Stimulated activated CD8-positive, alpha-beta memory T cell treated with anti-CD3 and anti-CD28 coated beads, Interleukin-15, amount 100 ng/mL, for 1 hour (primary cell): ENCODE results near the gene ATP11C.
"Not testable (repeated sequence)": the region's sequence is repeated elsewhere in the genome, so short reads cannot be mapped to it uniquely, and the experiment has no call there.

Experiments used
- DNase-seq: peaks from one replicate; pipeline ENCODE4 v3.0.0-alpha.2; 2020; ENCODE audit warnings: low read depth

The ATP11C gene

DNA sequence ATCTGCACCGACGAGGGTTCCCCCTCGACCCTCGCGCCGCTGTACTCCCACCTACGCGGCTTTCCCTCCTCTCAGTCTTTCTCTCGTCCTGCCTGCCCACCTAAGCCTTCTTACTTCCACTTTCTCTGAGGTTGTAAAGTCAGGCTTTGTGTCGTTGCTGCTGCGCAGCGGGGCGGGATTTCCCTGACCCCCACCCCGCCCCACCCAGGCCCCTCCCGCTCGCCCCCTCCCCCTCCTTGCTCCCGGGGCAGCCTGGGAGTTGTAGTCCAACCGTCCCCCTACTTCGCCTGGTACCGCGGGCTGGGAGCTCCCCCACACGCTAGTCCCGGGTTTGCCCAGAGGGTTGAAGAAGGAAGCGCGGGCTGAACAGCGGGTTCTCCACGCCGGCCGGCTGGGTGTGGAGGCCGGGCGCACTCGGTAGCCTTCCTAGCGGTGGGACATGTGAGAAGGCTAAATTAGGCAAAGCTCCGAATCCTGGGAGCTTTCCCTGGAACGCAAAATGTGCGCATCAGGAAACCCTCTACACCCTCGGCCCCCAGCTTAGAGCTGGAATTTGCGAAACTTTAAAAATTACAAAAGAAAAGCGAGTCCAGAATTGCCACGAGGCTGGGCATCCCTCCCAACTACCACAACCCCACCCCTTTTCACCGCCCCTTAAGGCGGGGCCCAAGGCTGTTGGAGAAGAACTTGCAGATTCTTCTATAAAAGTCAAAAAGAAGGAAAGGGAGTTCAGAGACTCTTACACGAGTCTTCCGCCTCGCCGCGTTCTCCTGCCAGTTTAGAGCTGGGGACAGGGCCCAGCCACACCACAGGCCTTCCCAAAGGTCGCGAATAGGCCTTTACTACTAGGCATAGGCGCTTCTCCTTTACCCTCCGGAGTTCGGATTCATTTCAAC is at the start of gene ATP11C:
TSS of gene ATP11C (minus strand) at position 153 of the 896 bp plus-strand sequence. CDS start 1,011 bp downstream, outside the sequence.
- DNase-seq: peak; percentile 64

DNA sequence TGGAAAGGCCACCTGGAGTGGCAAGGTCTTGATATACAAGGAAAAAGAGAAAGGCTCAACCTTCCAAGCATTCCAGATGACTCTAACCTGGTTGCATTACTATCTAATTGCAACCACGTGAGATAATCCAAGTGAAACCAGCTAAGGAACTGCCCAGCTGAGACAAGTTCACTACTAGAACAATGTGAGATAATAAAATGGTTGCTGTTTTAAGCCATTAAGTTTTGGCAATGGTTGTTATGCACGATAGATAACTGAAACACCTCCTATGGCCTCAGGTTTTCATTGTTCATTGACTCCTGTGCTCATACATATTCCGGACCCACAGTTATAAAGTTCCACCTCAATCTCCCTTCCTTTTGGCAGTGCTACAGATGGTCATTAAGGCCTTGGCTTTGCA is 41.6 kb upstream of the ATP11C start:
- DNase-seq: no peak

DNA sequence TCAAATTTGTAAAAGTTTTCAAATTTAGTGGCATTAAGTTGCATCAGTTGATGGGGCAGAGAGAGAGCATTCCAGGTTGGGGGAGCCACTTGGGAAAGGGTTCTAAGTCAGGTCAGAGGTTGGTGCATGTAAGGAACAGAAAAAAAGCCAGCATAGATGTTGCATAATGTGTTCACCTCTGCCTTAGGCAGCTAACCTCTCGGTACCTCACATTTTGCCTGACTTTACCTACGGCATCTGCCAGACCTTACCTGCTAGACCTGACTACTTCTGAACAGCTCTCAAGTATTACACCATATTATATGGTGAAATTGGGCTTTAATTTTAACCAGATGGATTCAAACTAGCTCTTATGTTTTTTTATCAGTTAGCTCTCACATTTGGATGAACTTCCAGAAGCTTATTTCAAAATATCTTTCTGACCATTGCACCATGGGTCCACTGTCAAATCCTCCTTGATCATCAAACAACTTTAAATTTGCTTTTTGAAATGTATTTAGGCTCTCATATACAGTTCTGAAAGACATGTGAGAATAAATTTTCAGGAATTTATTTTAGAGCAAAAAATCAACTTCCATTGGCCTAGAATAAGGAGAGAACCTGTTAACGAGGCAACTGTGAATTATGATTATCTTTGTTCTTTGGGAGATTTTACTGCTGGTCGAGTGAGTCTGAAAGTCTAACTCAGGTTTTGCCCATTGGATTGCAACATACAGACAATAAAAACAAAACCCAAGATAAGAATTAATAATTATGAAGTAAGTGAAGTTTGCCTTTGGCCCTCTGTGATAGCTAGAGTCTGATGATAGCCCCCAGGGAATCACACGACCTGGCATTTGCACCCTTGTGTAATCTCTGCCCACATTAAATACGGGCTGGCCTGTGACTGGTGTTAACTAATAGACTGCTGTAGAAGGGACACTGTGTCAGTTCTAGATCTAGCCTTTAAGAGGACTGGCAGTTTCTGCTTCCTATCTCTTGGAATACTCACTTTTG is 40.1 kb upstream of the ATP11C start:
- DNase-seq: no peak

DNA sequence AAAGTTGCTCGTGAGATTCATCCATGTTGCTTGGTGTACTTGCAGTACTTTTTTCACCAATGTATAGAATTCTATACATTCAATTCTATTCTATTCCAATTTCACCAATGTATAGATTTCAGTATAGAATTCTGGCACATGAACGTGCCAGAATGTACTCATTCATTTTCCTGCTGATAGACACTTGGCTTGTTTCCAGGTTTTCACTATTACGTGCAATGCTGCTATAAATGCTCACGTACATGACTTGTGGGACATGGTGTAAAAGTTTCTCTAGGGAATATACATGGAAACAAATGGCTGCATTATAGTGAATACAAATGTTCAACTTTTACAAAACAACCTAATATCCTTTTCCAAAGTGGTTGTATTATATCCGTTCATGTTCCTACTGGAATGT is 39.3 kb upstream of the ATP11C start:
- no peak for DNase-seq

DNA sequence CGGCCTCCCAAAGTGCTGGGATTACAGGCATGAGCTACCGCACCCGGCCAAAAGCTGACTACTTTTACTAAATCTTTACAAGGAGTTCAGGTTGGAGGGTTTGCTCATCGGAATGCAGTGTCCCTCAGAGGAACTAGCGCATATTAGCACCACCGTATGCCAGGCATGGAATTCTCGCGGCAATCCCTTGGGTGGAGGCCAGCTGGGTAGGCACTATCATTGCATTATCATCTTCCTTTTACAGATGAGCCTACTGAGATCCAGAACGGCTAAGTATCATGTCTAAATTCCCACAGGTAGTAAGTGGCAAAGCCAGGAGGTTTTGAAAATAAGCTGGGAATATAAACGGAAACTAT is 38.5 kb upstream of the ATP11C start:
- no peak for DNase-seq

DNA sequence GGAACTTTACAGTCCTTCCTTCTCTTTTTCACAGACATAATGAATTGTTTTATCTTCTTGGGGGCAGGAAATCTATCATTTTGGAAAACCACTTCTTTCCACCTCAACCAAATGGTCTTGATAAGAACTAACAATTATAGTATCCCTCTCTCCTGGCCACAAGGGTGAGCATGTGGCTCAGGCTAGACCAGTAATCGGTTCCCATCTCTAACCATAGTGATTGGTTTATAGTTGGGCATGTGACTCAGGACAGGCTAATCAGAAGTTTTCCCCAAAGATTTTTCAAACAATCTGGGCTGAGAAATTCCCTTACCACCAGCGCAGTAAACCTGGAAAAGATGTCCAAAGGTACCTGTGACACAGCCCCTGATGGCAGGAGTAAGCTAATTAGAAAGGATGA is 36.4 kb upstream of the ATP11C start:
- no peak for DNase-seq

DNA sequence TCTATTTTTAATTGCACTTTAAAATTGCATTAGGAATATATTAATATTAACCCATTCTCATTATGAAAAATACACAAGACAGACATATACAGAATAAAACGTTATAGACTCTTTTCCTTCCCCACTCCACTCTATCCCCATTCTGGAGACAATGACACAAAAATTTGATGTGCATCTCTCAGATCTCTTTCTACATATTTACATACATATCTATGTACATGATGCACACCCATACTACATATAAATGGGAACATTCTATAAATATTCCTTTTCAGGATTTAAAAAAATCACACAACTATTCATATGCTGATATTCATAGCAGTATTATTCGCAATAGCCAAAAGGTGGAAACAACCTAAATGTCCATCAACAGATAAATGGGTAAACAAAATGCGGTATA is 34.9 kb upstream of the ATP11C start:
- DNase-seq: no peak

DNA sequence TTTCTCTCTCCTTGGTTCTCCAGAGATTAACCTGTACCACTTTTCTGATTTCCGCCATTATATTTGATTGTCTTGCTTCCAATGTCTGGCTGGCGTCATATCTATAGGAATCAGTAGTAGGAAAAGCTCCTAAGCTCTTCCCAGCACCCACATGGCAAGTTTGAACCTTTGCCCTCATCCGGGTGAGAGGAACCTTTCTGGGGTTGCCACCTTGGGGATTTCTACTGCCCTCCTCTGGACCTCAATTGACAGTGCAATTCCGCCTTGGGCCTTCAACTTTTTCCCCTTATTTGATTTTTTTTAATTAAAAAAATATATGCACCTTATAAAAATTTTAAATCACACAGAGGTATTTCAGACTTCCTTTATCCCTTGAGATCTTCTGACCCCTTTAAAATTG is 34.4 kb upstream of the ATP11C start:
- DNase-seq: no peak

DNA sequence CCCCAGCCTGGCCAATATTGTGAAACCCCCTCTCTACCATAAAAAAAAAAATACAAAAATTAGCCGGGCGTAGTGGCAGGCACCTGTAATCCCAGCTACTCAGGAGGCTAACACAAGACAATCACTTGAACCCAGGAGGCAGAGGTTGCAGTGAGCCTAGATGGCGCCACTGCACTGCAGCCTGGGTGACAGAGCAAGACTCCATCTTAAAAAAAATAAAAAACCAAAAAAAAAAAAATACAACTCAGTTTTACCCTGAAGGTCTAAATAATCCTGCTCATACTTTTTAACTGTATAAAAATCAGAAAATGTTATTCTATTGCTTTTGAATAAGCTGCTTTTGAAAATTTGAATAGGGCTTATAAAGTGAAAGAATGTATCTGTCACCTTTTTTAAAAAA is 33.3 kb upstream of the ATP11C start:
- not testable (repeated sequence) for DNase-seq

DNA sequence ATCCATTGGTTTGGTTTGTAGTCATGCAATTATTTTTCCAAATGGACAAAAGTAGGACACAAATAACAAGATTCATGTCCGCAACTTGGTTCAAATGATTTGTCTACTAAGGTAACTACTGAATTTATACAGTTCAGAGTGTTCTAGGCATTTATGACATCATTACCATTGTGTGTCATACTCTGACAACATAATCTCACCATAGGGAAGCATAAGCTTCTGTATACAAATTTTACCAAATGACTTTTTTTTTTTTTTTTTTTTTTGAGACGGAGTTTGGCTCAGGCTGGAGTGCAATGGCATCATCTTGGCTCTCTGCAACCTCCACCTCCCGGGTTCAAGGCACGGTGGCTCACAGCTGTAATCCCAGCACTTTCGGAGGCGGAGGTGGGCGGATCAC is 32.6 kb upstream of the ATP11C start, which contains the start of gene CXorf66:
TSS of gene CXorf66 (minus strand) at position 101 of the 400 bp plus-strand sequence. CDS start at position 76, 25 bp downstream.
- DNase-seq: no peak

DNA sequence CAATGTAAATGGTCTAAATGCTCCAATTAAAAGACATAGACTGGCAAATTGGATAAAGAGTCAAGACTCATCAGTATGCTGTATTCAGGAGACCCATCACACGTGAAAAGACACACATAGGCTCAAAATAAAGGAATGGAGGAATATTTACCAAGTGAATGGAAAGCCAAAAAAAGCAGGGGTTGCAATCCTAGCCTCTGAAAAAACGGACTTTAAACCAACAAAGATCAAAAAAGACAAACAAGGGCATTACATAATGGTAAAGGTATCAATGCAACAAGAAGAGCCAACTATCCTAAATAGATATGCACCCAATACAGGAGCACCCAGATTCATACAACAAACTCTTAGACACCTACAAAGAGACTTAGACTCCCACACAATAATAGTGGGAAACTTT is 28.2 kb upstream of the ATP11C start:
- DNase-seq: not testable (repeated sequence)

DNA sequence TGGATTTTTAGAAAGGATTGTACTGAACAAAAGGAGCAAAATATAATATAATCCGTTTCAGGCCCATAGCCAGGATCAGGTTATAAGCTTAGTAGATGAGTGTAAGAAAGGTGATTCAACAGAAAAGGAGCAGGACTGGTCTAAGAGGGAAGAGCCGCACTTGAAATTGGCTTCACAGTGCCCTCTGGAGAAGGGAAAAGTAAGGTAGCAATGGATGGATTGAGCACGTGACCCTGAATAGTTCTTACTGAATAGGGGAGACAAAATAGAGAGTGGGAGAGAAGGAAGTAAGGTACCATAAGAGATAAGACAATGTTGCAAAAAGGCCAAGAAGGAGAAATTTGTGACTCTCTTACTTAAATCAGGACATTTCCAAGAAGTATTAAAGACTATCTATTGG is 16.9 kb upstream of the ATP11C start:
- DNase-seq: no peak

DNA sequence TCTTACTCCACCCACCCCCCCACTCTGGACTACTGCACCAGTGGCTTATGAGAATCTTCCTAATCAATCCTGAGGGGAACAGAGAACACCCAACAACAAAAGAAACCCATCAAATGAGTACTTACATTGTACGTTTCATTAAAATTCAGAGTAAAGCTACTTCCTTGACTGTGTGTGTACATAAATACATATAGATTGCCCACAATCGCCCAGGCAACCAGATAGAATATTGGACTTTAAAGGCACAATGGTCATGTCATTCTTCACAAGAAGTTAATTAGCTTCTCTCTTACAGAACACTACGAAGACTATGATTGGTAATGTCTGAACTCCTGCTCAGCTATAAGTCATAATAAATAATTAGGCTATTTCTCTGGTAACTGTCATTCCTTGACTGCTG is 12.2 kb upstream of the ATP11C start:
- no peak for DNase-seq

DNA sequence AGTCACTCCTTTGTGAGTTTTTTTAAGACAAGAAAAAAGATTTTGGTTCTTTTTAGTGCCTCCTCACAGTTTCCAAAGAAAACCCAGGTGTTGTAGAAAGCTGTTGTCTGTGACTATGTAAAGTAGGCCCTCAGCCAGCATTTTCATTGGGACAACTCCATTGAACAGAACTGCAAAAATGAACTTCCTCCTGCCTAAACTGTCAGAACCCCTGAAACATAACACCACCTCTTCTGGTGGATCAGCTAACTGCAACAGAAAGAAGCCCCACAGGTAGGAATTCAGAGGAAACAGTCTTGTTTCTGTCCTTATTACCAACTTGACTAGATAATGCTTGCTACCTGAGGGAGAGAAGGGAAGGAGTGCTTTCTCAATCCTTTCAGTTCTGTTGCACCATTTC is 3.4 kb upstream of the ATP11C start:
- no peak for DNase-seq

DNA sequence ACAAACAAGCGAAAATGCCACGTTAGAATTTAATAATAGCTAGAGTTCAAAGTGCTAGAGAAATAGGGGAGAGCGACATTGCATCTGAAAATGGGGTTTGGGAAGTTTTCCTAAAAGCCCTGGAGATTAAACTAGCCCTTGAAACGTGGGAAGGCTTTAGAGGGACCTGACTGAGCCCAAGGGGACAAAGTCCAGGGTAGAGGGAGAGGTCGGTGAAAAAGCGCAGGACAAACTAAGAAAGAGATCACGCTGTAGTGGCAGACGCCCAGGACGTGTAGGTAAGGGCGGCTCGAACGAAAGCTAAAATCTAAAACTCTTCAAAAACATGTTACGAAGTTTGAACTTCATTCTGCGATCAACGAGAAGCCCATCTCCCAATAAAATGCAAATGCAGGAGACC is 1.1 kb upstream of the ATP11C start:
- DNase-seq: no peak

DNA sequence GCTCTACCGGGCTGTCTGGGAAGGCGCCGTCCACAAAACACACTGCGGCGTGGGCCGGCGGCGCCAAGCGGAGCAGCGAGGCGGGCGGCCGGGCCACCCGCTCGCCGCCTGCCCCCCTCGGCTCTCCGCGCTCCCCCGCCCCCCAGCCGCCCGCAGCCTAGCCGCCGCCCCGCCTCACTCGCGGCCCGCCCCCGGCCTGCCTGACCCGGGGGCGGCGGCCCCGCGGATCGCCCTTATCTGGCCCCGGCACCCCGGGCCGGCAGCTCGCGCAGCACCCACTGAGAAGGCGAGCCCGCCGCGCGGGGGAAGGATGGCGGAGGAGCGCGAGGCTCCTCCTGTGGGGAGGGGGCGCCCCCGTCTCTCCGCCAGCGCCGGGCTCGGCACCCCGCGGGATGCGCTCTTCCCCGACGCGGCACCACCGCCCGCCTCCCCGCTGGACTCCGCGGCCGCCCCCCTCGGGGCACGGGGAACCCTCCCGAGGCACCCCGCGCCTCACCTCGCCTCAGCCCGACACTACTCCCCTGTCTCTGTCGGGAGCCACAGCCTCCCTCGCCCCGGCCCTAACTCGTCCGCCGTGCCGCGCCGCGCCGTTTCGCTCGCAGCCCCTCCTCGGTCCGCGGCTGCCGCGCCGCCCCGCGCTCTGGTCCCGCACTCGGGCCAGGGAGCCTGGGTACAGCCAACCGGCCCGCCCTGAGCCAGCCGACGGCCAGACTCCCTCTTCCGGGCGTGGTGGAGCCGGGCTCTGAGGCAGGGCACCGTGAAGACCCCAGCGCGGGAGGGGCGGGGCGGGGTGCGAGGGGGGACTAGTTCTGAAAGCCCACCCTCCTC is 566 bp downstream of the ATP11C start:
- DNase-seq: no peak

DNA sequence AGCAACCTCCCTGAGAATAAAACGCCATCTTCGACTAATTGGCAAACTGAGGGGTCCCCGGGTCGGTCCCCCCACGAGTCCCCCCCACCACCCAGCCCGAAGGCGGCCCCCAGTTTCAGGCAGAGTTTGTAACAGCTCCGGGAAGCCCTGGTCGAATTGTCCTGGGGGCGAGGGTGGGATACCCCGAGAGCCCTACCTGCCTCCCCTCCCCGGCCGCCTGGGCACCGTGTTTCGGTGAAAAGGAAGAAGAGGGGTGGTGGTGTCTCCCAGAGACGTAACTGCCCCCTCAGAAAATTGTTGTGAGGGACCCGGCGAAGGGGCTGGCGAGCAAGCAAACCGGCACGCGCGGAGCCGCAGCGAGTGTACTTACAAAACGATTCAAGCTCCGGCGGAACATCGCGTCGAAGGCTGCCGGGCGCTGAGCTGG is 1.2 kb downstream of the ATP11C start:
- DNase-seq: peak; percentile 4

DNA sequence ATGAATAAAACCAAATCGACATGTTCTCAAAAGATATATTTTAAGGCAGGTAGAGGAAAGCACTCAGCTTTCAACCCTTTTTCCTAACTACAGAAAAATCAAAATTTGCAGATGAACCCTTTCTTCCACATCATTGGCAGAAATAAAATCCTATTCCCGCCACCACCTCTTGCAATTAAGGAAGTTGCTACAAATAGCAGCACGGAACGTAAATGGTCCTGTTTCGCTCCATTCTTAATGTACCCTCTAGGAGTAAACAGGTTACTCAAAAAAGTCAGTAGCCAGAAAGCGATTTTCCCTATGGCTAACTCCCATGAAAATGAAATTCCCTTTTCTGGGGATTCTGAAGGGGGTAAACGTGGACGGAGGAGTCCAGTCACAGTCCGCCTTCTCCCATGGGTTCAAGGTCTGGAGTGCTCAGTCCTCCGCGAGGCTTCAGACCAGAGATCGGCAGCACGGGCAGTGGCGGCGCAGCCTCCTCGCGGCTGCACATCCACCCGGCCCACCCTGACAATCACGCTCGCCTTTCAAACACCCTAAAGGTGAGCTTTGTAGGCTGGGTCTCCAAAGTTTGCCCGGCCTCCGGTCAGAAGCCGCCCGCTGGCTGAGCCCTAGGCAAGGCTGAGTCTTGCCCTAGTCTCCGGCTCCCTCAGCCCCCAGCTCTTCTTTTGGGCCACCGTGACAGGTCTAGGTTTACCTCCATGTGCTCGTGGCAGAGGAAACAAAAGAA is 1.8 kb downstream of the ATP11C start:
- no peak for DNase-seq

DNA sequence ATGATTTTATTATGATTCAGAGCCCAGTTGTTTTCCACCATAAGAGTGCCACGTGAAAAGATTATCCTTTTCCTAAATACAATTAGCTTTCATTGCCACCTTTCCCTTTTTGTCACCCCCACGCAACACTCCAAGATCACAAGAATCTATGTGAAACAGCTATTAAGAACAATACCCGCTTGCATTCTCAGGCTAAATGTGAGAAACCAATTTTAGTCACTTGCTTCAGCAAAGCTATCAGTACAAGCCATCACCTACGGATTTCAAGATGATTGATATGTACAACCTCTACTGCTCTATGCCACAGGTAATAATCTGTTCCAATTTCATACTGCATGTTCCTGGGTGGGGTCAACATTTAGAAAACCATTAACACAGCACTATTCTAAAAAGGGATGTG is 2.5 kb downstream of the ATP11C start:
- no peak for DNase-seq

DNA sequence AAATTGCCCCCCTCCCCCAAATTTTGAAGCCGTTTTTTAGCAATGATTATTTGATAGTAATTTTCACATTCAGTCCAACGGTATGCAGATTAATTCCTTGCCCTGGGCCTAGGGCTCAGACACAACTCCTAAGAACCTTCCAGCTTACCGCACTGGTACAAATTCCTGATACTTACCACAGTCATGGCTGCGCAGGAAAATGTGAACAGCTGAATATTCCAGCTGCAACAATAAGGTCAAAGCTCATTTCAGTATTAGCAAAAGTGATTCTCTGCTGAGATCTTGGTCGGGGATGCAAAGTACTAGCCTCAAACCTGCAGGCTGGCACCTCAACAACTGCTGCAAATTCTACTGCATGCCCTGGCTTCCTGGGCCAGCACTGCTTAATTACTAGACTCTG is 3.0 kb downstream of the ATP11C start:
- DNase-seq: no peak

DNA sequence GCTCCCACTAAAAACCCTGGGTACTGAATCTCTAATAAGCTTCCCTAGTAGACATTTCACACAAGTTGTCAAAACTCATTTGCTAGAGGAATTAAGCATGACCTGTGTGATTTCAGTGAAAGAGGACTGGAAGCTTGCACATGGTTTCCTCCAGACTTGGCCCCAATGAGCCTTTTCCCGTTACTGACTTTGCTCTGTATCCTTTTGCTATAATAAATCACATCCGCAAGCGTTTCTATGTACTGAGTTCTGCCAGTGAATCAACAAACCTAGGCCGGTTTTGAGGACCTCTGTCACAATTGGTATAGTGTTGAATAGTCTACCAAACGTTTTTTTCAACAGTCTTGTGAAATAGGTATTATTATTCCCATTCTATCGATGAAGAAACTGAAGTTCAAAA is 8.2 kb downstream of the ATP11C start:
- DNase-seq: no peak
